SK-N-SH (cell line): ENCODE measurements around the gene BOD1L1. TPM values are rescaled to one million over a fixed set of nuclear protein-coding genes. Genes with fewer than 3 reads are reported as not detected.
A peak's percentile ranks its signal among the peaks of the same experiment; 100 is the strongest.

ENCODE experiments used
- CTCF ChIA-PET: fragments of 300-600, 350-600 bp; formaldehyde crosslinking; extraction: SDS; loops from one replicate; lab custom pipeline; 2021; lab: Yijun Ruan, JAX
- POLR2A ChIA-PET: fragments of 350-600 bp; sonication (Branson Sonifier 250); formaldehyde crosslinking; extraction: SDS; loops from one replicate; lab custom pipeline; 2020; ENCODE audit warnings: antibody characterized with exemption, inconsistent platforms; lab: Yijun Ruan, JAX
- DNase-seq: peaks from one replicate; pipeline ENCODE4 v3.0.0; 2012
- H2AFZ ChIP-seq: fragments of 200-600 bp; sonication (generic); 2 replicates; pipeline ENCODE4 v1.8.1; 2016; ENCODE audit warnings: antibody characterized with exemption, mild to moderate bottlenecking, low read depth
- H3F3A ChIP-seq: fragments of 200-600 bp; sonication (generic); replicated peaks from 2 replicates; pipeline ENCODE3; 2016; ENCODE audit warnings: antibody characterized with exemption, mild to moderate bottlenecking; ENCODE audit not compliant: insufficient read depth
- H3K27ac ChIP-seq, 2 experiments: fragments of 200-500 bp in 1 of 2; fragments of 200-600 bp in 1 of 2; sonication (Bioruptor generic) in 1 of 2; sonication (generic), shearing (Covaris generic) in 1 of 2; 2 replicates each; pipeline versions ENCODE4 v1.5.1 to v1.6.1; 2014 to 2016; ENCODE audit warnings: low read depth in 2 of 2, inconsistent platforms in 1 of 2, low read length in 1 of 2, mild to moderate bottlenecking in 1 of 2, mixed read lengths in 1 of 2
- H3K27me3 ChIP-seq: fragments of 200-600 bp; sonication (generic), shearing (Covaris generic); 2 replicates; pipeline ENCODE4 v1.6.1; 2016; ENCODE audit warnings: mixed run types; ENCODE audit not compliant: insufficient read depth
- H3K36me3 ChIP-seq, 2 experiments: fragments of 200-500 bp in 1 of 2; fragments of 200-600 bp in 1 of 2; sonication (Bioruptor generic) in 1 of 2; sonication (generic) in 1 of 2; replicated peaks in 1 of 2; 2 replicates each; pipeline versions ENCODE3 to v1.5.1; 2014 to 2016; ENCODE audit warnings: low read length in 1 of 2, mild to moderate bottlenecking in 1 of 2; ENCODE audit not compliant: insufficient read depth in 2 of 2, control insufficient read depth in 1 of 2
- H3K4me1 ChIP-seq, 2 experiments: fragments of 200-500 bp in 1 of 2; fragments of 200-600 bp in 1 of 2; sonication (Bioruptor generic) in 1 of 2; sonication (generic), shearing (Covaris generic) in 1 of 2; 2 replicates each; pipeline versions ENCODE4 v1.5.1 to v1.6.1; 2014 to 2016; ENCODE audit warnings: low read depth in 1 of 2, low read length in 1 of 2, mixed run types in 1 of 2; ENCODE audit not compliant: insufficient read depth in 2 of 2, control insufficient read depth in 1 of 2
- H3K4me2 ChIP-seq: fragments of 200-600 bp; sonication (generic), shearing (Covaris generic); 2 replicates; pipeline ENCODE4 v1.6.1; 2017; ENCODE audit warnings: mixed run types
- H3K4me3 ChIP-seq, 2 experiments: fragments of 200-500 bp in 1 of 2; fragments of 200-600 bp in 1 of 2; sonication (Bioruptor generic) in 1 of 2; sonication (generic), shearing (Covaris generic) in 1 of 2; 2 replicates each; pipeline versions ENCODE4 v1.5.1 to v1.8.1; 2014 to 2016; ENCODE audit warnings: low read depth in 2 of 2, inconsistent platforms in 1 of 2, low read length in 1 of 2, mild to moderate bottlenecking in 1 of 2, mixed read lengths in 1 of 2, moderate library complexity in 1 of 2
- H3K79me2 ChIP-seq: fragments of 200-600 bp; sonication (generic); 2 replicates; pipeline ENCODE4 v1.8.1; 2017; ENCODE audit warnings: mild to moderate bottlenecking; ENCODE audit not compliant: insufficient read depth
- H3K9ac ChIP-seq: fragments of 200-600 bp; sonication (generic); 2 replicates; pipeline ENCODE4 v1.6.1; 2017; ENCODE audit warnings: mixed run types
- H3K9me2 ChIP-seq: fragments of 200-600 bp; sonication (generic); 2 replicates; pipeline ENCODE4 v1.6.1; 2017; ENCODE audit warnings: mixed run types
- H3K9me3 ChIP-seq: fragments of 200-600 bp; sonication (generic); 2 replicates; pipeline ENCODE4 v1.6.1; 2017; ENCODE audit warnings: mixed run types, mild to moderate bottlenecking, moderate library complexity
- H4K20me1 ChIP-seq: fragments of 200-600 bp; sonication (generic); 2 replicates; pipeline ENCODE4 v1.6.1; 2017; ENCODE audit warnings: mild to moderate bottlenecking, mixed run types; ENCODE audit not compliant: insufficient read depth
- ELF1 ChIP-seq: IDR thresholded peaks from 2 replicates; pipeline ENCODE4 v1.4.0; 2012
- EP300 ChIP-seq, 2 experiments: IDR thresholded peaks; 2 replicates each; pipeline versions ENCODE4 v1.4.0 to v1.6.1; 2012; ENCODE audit warnings: borderline replicate concordance in 1 of 2, low read depth in 1 of 2, low read length in 1 of 2
- EZH2phosphoT487 ChIP-seq: fragments of 200-600 bp; sonication (generic); IDR thresholded peaks from 2 replicates; pipeline ENCODE4 v1.6.1; 2017; ENCODE audit warnings: low read depth, mixed run types, mild to moderate bottlenecking, antibody characterized with exemption, moderate library complexity, borderline replicate concordance
- FOSL2 ChIP-seq: IDR thresholded peaks from 2 replicates; pipeline ENCODE4 v1.4.0; 2012; ENCODE audit warnings: low read depth, mild to moderate bottlenecking, moderate library complexity, borderline replicate concordance
- FOXJ3 ChIP-seq: sonication (generic); formaldehyde crosslinking; IDR thresholded peaks from 2 replicates; pipeline ENCODE4 v1.5.1; 2020; ENCODE audit warnings: mild to moderate bottlenecking, missing genetic modification reagents
- FOXM1 ChIP-seq: IDR thresholded peaks from 2 replicates; pipeline ENCODE4 v1.4.0; 2012; ENCODE audit warnings: low read depth, mild to moderate bottlenecking
- GABPA ChIP-seq: IDR thresholded peaks from 2 replicates; pipeline ENCODE4 v1.4.0; 2012; ENCODE audit warnings: low read depth, mild to moderate bottlenecking
- GATA2 ChIP-seq: sonication (generic); formaldehyde crosslinking; IDR thresholded peaks from 2 replicates; pipeline ENCODE4 v1.5.0; 2020; ENCODE audit warnings: mild to moderate bottlenecking, missing genetic modification reagents
- JUND ChIP-seq: IDR thresholded peaks from 2 replicates; pipeline ENCODE4 v1.4.0; 2012
- MAX ChIP-seq: IDR thresholded peaks from 2 replicates; pipeline ENCODE4 v1.4.0; 2012; ENCODE audit warnings: low read depth
- MXI1 ChIP-seq: IDR thresholded peaks from 2 replicates; pipeline ENCODE4 v1.6.1; 2012; ENCODE audit warnings: mild to moderate bottlenecking, low read depth, low read length, improper control_type of control experiment
- NRF1 ChIP-seq: IDR thresholded peaks from 2 replicates; pipeline ENCODE4 v1.6.1; 2012; ENCODE audit warnings: low read depth, mild to moderate bottlenecking, low read length
- PBX3 ChIP-seq: IDR thresholded peaks from 2 replicates; pipeline ENCODE4; 2012
- POLR2AphosphoS5 ChIP-seq: IDR thresholded peaks from 2 replicates; pipeline ENCODE4 v1.6.1; 2012; ENCODE audit warnings: low read depth, low read length
- RAD21 ChIP-seq: IDR thresholded peaks from 2 replicates; pipeline ENCODE4 v1.6.1; 2012; ENCODE audit warnings: mild to moderate bottlenecking, low read length
- RCOR1 ChIP-seq: fragments of 150-350 bp; IDR thresholded peaks from 2 replicates; pipeline ENCODE4 v1.6.1; 2017; ENCODE audit warnings: antibody characterized with exemption, low read length
- REST ChIP-seq: IDR thresholded peaks from 2 replicates; pipeline ENCODE4 v1.6.1; 2012; ENCODE audit warnings: mild to moderate bottlenecking, low read depth, low read length, moderate library complexity
- RFX5 ChIP-seq: IDR thresholded peaks from 2 replicates; pipeline ENCODE4 v1.6.1; 2012; ENCODE audit warnings: mild to moderate bottlenecking, improper control_type of control experiment, low read length
- RXRA ChIP-seq: IDR thresholded peaks from 2 replicates; pipeline ENCODE4 v1.4.0; 2012; ENCODE audit warnings: low read depth, mild to moderate bottlenecking, borderline replicate concordance
- SIN3A ChIP-seq: IDR thresholded peaks from 2 replicates; pipeline ENCODE4 v1.6.1; 2012; ENCODE audit warnings: low read depth, mild to moderate bottlenecking, low read length, moderate library complexity, borderline replicate concordance
- SMC3 ChIP-seq: IDR thresholded peaks from 2 replicates; pipeline ENCODE4 v1.6.1; 2012; ENCODE audit warnings: low read depth, low read length, improper control_type of control experiment
- TCF12 ChIP-seq: IDR thresholded peaks from 2 replicates; pipeline ENCODE4 v1.4.0; 2012
- TEAD4 ChIP-seq: IDR thresholded peaks from 2 replicates; pipeline ENCODE4 v1.4.0; 2012; ENCODE audit warnings: mild to moderate bottlenecking, borderline replicate concordance; ENCODE audit not compliant: insufficient read depth
- USF1 ChIP-seq: IDR thresholded peaks from 2 replicates; pipeline ENCODE4 v1.4.0; 2012; ENCODE audit warnings: low read depth, borderline replicate concordance
- USF2 ChIP-seq: fragments of 150-350 bp; IDR thresholded peaks from 2 replicates; pipeline ENCODE4 v1.6.1; 2017; ENCODE audit warnings: antibody characterized with exemption, low read length, low read depth, borderline replicate concordance
- YY1 ChIP-seq: IDR thresholded peaks from 2 replicates; pipeline ENCODE4 v1.4.0; 2012; ENCODE audit warnings: low read depth, mild to moderate bottlenecking
- ZBTB33 ChIP-seq: IDR thresholded peaks from 2 replicates; pipeline ENCODE4 v1.4.0; 2012; ENCODE audit warnings: low read depth, borderline replicate concordance
- whole genome bisulfite sequencing: methylation state at CpG from one replicate; pipeline ENCODE4 v1.1.6; 2017; ENCODE audit warnings: low lambda C conversion rate; 5-methylcytosine and 5-hydroxymethylcytosine counted together
- polyA plus RNA-seq, 3 experiments: library from polyadenylated mRNA; depleted of rRNA; stranded (reverse); fragments of >200 nt; gene quantifications; 2 replicates each; pipeline ENCODE4 v1.2.3, GENCODE V29; 2012

The BOD1L1 gene
- polyA plus RNA-seq, 1 of the 3 experiments (the other 2 are of a cell fraction) = 12.5 TPM

- H3K4me1 ChIP-seq = peaks cover 0 to 12% of the 10 kb centered on the region in 2 experiments; a peak in 1 of 4 replicates
- peak overlapping the region; percentile 56; the same call in 1 of the 2 replicates for H3K4me2 ChIP-seq
- H3K79me2 ChIP-seq = no peaks in the 10 kb centered on the region
- H3F3A ChIP-seq = peaks cover 9% of the 10 kb centered on the region
- H3K9ac ChIP-seq = no peak overlapping the region; the same call in 1 of the 2 replicates
- H3K4me3 ChIP-seq = no peak overlapping the region
- H4K20me1 ChIP-seq = no peaks in the 10 kb centered on the region
- peak overlapping the region; percentile 80; the same call in 1 of the 2 replicates for H2AFZ ChIP-seq
- no peaks in the 10 kb centered on the region for H3K9me3 ChIP-seq
- no peaks in the 10 kb centered on the region for H3K27me3 ChIP-seq
- peak overlapping the region; percentile 60 to 81; a peak in 3 of 4 replicates for H3K27ac ChIP-seq
- no peak for DNase-seq
- H3K9me2 ChIP-seq = no peaks in the 10 kb centered on the region
- 2% methylated on average over 2 of the region's 2 CpGs for WGBS
- CTCF ChIA-PET = interaction anchor here (0.6 to 1.8 kb wide), 2 partner anchors 11 to 1740 kb away, joined by 3 to 12 read pairs; no protein-coding TSS in a partner anchor
- H3K36me3 ChIP-seq = no peaks in the 10 kb centered on the region
- POLR2A ChIA-PET = no interaction called here
- TF ChIP-seq REST (peak; percentile 58), ELF1 (peak; percentile 65), RAD21 (no peak), RXRA (no peak; the same call in 1 of the 2 replicates), NRF1 (no peak), FOXM1 (no peak), GABPA (no peak), RCOR1 (no peak), FOXJ3 (CRISPR knock-in tag) (no peak), FOSL2 (peak; percentile 27; the same call in 1 of the 2 replicates), ZBTB33 (no peak), MAX (no peak), SIN3A (peak; percentile 85; the same call in 1 of the 2 replicates), JUND (no peak), YY1 (no peak), GATA2 (CRISPR knock-in tag) (no peak), EP300 (IDR thresholded peaks at IDR 0.05; ENCODE audit: borderline replicate concordance in 1 of 2, low read depth in 1 of 2, low read length in 1 of 2) (peak in 1 of 2 experiments; percentile 79; a peak in 1 of 4 replicates), TEAD4 (peak; percentile 62; the same call in 1 of the 2 replicates), POLR2AphosphoS5 (peak; percentile 56; the same call in 1 of the 2 replicates), EZH2phosphoT487 (no peak), SMC3 (no peak), MXI1 (no peak), USF2 (no peak), TCF12 (peak; percentile 94), PBX3 (peak; percentile 90), RFX5 (no peak), USF1 (no peak)
Measured at GRCh38 chr4:13559413-13559812, 68.1 kb downstream of the BOD1L1 start.
